T-helper 9 cell (primary cell): Measurements from ENCODE around the gene ZFP2.
"Not testable (repeated sequence)": the region's sequence is repeated elsewhere in the genome, so short reads cannot be mapped to it uniquely, and the experiment has no call there.

Source experiments
- DNase-seq: peaks from one replicate; pipeline ENCODE4 v3.0.0-alpha.2; 2020
- total RNA-seq, 2 donors: gene quantifications; one replicate each; lab custom pipeline; 2026; lab: John Stamatoyannopoulos, UW

Gene ZFP2
- total RNA-seq: 1.7 reads per million in 2 donors

- peak; percentile 6 for DNase-seq
Observed at GRCh38 chr5:178895615-178896571, at the start of gene ZFP2. ZFP2 (plus strand) TSS chr5:178895913; CDS start chr5:178931314, 35,401 bp downstream.

- DNase-seq: no peak
Observed at GRCh38 chr5:178849316-178849715, 46.4 kb upstream of the ZFP2 start.

GRCh38 chr5:178851951-178852350, 43.8 kb upstream of the ZFP2 start:
- no peak for DNase-seq

- no peak for DNase-seq
Observed at GRCh38 chr5:178854284-178854683, 41.4 kb upstream of the ZFP2 start.

GRCh38 chr5:178859625-178860521, 35.8 kb upstream of the ZFP2 start, which contains the start of gene ZNF354B:
ZNF354B (plus strand) TSS chr5:178859953; CDS start chr5:178861048, 1,095 bp downstream.
- peak; percentile 70 for DNase-seq

GRCh38 chr5:178860615-178861014, 35.1 kb upstream of the ZFP2 start:
- not testable (repeated sequence) for DNase-seq

GRCh38 chr5:178861627-178862026, 34.1 kb upstream of the ZFP2 start:
- DNase-seq: no peak

- DNase-seq: no peak
Observed at GRCh38 chr5:178866946-178867345, 28.8 kb upstream of the ZFP2 start.

GRCh38 chr5:178869577-178869976, 26.1 kb upstream of the ZFP2 start:
- no peak for DNase-seq

GRCh38 chr5:178870411-178870810, 25.3 kb upstream of the ZFP2 start:
- no peak for DNase-seq

- no peak for DNase-seq
Observed at GRCh38 chr5:178872302-178872701, 23.4 kb upstream of the ZFP2 start.

- not testable (repeated sequence) for DNase-seq
Observed at GRCh38 chr5:178883115-178883694, 12.5 kb upstream of the ZFP2 start.

GRCh38 chr5:178883815-178884430, 11.8 kb upstream of the ZFP2 start:
- DNase-seq: no peak

GRCh38 chr5:178899289-178899688, 3.6 kb downstream of the ZFP2 start:
- DNase-seq: no peak

- no peak for DNase-seq
Observed at GRCh38 chr5:178902849-178903248, 7.1 kb downstream of the ZFP2 start.

GRCh38 chr5:178931846-178932760, 36.4 kb downstream of the ZFP2 start:
- DNase-seq: no peak

- DNase-seq: no peak
Observed at GRCh38 chr5:178940569-178941360, 45.1 kb downstream of the ZFP2 start, which contains the start of gene ZNF454. ZNF454 (plus strand) TSS chr5:178941198; CDS start chr5:178942792, 1,594 bp downstream.

- DNase-seq: no peak
Observed at GRCh38 chr5:178941361-178941760, 45.6 kb downstream of the ZFP2 start.

- no peak for DNase-seq
Observed at GRCh38 chr5:178965465-178966055, 69.8 kb downstream of the ZFP2 start.

- DNase-seq: no peak
Observed at GRCh38 chr5:178981381-178981780, 85.7 kb downstream of the ZFP2 start.
